GM21619 (cell line): Measurements from ENCODE around the gene ADAP1.

ENCODE experiments used
- ATAC-seq: cut with Tn5 transposase; IDR thresholded peaks from one replicate; pipeline ENCODE4 v1.9.1; 2021; ENCODE audit not compliant: unreplicated experiment

ADAP1 gene

DNA sequence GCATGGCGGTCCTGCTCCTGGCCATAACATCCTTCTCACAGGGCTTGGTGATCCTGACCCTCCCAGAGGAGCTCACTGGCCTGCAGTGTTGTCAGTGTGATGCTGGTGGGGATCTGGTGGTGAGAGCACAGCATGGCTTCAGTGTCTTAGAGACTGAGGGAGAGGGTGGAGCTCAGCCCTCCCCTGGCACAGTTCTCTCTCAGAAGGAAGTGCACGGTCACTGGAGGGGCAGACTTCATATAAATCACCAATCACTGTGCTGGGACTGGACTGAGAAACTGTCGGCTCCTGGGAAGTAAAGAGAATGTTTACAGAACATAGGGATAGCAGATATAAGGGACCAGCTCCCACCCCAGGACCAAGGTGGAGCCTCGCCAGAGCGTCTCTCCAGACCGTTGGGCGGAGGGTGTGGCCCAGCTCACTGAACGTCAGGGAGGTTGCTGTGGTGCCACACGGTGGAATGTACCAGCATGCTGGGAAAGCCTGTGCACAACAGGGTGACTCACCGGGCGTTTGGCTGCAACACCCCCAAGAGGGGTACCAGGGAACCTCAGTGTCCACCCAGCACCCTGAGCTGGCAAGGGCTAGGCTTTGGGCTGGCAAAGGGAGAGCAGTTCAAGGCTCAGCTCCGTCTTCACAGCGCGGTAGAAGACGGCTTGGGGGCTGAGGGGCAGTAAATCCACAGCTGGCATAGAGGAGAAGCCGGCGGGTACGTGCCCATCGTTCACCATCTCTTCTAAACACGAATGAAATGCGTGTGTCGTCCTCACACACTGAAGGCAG, 86.9 kb downstream of the ADAP1 start:
- ATAC-seq = no peak

DNA sequence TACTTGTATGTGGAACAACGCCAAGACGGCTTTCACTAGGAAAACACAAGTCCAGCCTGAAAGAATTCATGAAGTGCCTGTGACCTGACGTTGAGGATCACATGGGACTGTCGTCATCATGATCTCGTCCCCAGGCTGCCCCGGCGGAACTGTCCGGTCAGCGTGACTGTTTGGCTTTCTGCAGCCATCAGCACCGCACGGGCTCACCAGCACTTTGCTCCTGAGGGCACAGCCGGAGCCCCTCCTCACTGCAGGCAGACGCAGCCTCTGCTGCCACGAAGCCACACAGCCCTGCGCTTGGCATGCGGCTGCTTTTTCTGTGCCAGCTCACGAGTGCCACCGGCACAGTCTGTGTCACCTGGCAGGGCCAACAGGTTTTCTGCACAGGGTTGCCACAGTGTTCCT, 87.5 kb downstream of the ADAP1 start:
- no peak for ATAC-seq

DNA sequence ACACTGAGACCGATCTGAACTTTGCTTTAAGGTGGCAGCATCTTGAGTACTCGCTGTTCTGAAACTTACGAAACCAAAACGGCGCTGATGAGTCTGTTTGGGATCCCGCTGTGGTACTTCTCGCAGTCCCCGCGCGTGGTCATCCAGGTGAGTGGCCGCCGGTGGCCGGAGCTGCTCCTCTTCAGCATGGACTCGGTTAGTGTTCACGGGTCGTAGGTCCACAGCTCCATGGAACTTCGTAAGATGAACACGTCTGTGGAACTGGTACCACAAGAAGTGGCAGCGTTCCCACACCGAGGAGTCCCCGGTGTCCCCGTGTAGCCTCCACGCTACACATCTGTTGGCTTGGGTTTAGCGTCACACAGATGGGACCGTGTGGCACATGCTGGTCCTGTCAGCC, 88.6 kb downstream of the ADAP1 start:
- ATAC-seq = no peak

DNA sequence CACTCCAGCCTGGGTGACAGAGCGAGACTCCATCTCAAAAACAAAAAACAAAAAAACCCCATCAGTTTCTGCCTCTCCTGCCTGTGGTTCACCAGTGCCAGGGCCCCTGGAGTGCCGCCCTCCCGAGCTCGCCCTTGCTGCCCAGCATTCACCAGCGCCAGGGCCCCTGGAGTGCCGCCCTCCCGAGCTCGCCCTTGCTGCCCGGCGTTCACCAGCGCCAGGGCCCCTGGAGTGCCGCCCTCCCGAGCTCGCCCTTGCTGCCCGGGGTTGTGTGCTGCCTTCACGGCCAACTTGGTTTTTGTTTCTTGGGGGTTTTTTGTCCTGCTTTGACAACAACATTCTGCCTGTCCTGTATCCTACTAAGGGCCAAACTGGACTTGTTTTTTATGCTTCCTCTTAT, 91.4 kb downstream of the ADAP1 start:
- no peak for ATAC-seq

DNA sequence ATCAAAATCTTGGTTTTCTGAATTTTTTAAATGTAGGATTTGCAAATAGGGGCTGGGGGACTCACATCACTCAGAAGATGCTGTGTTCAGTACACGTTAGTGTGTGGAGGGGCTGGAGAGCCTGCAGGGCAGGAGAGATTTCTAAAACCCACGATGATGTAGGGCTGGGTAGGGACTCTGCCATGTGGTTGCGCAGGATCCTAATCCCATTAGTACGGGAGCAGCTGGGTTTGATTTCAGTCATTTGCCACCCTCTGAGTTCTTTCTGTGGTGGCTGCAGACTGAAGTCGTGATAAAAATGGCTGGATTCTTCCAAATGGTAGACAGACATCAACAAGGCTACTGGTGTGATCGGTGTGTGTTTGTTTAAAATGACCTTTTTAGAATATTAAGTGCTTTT, 92.3 kb downstream of the ADAP1 start:
- no peak for ATAC-seq

DNA sequence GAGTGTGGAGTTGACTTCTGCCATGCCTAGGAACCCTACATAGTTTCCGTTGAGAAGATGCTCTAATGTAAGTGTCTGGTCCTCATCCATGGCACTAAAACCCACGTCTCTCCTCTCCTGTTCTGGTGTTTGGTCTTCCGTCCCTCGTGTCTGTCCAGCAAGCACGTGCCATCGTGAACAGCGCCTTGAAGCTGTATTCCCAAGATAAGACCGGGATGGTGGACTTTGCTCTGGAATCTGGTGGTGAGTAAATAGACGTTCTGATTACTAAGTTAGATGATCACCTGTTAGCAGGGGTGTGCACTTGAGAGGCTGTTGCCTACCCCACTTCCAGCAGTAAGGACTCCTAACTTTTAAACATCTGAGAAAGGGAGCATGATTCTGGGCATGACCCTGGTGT, 93.3 kb downstream of the ADAP1 start:
- no peak for ATAC-seq

DNA sequence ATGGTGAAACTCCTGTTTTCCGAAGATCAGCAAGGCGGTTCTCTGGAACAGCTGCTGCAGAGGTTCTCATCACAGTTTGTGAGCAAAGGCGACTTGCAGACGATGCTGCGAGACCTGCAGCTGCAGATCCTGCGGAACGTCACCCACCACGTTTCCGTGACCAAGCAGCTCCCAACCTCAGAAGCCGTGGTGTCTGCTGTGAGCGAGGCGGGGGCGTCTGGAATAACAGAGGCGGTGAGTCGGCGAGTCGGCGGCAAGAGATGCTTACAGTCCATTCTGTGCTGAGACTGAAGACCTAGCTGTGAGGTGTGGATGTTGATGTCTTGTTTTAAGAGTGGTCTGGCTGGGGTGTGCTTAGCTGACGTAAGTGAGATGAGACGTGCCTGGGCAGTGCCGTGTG, 94.3 kb downstream of the ADAP1 start:
- ATAC-seq = no peak

DNA sequence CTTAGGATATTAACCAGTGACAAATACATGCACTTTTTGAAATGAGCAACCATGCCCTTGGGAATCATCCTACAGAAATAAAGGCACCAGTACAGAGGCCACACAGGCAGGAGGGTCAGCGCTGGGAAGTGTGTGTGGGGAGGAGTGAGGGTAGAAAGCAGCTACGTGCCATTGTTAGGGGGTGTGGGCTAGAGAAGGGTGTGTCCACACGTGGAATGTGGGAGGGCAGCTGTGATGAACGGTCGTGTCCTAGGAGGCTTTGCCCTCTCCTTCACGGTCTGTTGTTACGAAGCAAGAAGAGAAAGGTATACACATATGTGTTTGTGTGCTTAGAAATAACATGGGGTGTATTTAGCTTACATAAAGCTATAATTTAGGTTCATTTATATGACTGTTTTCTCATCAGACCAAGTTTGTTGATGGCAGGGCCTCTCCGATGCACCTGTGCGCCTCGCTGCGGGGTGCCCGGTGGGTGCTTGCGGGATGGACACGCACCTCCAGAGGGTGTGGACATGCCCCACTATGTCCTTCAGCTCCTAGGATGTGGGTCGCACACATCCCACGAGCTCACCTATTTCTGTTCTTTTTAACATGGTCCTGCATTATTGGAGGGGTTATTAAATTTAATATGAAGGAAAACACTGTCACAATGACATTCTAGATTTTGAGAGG, 95.0 kb downstream of the ADAP1 start:
- no peak for ATAC-seq

DNA sequence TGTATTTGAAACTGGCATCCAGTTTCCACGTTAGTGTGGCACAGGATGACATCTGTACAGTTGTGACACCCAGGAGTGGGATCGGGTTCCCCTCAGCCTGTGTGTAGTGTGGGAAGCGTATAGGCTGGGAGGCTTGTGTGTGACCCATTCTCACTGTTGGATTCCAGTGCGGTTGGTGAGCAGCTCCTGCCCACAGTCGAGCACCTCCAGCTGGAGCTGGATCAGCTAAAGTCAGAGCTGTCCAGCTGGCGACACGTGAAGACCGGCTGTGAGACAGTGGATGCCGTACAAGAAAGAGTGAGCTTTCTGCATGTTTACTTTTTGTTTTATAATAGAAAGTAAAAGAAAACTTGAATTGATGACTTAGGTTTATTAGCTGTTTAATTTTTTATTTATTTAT, 96.8 kb downstream of the ADAP1 start:
- ATAC-seq = no peak

DNA sequence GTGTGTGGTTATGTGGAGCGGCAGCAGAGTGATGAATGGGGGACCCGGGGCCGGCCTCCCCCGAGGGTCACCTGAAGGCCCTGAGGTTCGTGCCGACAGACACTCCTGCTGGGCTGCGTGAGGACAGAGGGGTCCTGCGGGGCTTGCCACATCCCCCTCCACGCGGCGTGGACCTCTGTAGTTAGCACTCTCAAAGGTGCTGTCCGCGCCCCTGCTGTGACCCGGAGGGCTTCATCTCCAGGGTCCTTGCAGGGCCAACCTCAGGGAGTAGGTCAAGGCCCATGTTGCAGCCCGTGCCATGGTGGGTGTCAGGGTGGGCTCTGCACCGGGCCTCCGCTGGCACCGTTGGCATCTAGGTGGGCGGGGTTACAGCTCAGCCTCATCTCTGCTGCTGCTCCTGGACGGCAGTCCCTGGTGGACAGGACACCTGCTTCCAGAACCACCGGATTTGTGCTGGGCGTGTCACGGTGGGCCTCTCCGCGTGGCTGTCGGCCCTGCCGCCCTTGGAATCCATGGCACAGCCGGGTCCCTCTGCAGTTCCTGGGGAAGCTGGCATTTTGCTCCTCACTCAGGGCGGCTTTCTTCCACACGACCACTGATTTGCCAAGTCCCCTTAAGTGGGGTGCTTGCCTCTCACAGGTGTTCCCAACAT, 97.9 kb downstream of the ADAP1 start:
- no peak for ATAC-seq

DNA sequence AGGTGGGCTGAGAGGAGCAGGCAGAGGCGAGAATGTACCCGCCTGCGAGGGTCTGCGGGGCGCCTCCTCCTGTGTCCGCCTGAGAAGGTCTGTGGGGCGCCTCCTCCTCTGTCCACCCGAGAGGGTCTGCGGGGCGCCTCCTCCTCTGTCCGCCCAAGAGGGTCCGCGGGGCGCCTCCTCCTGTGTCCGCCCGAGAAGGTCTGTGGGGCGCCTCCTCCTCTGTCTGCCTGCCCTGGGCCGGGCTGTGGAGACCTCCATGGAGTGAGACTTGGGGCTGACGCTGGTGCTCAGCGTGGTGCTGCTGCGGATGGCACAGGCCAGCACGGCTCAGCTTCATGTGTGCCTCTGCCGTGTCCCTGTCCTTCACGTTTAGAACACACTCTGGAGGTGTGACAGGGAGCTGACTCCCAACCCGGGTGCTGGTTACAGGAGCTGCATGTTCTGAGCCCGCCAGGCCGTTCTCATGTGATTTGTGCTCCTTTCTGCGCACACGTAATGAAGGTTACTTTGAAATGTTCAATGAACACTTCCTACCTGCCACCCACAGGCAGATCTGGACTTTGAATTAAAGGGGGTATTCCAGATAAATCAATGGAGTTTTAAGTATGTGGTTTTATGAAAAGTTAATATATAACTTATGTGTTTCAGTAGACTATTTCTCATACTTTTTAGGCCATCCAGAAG, 98.7 kb downstream of the ADAP1 start:
- ATAC-seq = no peak

DNA sequence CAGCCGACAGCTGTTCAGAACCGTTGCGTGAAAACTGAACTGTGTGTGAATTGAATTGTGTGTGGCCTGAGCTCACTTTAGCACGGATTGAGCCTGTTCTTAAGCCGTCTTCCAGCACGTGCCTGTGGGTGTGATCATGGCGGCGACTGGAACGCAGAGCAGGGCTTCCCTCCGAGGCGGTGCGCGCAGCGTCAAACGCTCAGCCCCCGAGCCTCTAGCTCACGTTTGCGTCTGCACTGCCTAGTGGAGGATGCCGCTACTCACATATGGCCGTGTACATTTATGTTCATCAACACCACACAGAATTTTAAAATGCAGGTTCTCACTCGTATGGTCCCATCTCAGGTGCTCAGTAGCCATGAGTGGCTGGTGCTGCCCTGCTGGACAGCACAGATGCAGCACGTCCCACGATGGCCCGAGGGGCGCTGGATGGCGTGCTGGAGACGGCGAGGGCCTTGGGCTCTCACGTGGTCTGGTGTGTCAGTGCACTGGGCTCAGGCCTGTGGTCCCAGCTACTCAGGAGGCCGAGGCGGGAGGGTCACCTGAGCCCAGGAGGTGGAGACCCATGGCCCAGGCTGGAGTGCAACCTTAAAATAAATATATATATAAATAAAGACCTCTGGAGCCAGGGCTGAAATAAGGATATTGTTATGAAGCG, 100.2 kb downstream of the ADAP1 start:
- no peak for ATAC-seq

DNA sequence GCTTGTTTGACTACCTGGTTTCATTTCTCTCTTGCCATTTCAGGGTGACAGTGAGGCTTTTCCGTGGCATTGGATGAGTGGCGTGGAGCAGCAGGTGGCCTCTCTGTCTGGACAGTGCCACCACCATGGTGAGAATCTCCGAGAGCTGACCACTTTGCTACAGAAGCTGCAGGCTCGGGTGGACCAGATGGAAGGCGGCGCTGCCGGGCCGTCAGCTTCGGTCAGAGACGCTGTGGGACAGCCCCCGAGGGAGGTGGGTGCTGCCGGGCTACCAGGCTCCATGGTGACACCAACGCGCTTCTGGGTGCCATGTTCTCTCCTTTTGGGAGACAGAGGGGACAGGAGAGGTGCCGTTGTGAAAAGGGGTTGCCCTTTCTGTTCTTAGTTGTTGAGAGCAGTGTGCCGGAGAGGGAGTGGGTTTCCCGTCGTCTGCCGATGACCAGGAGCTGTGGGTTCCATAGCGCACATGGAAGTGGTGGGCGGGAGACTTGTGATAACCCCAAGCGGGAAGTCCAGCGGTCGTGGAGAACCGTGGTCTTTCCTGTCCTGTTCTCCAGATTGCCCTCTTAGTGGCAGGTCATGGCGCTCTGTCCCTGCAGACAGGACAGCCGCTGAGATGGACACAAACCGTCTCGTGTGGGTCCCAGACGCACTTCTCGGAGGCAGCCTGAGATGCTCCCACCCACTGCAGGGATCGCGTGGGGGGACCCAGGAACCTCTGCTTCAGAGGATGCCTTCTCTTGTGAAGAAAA, 100.9 kb downstream of the ADAP1 start:
- ATAC-seq = no peak

DNA sequence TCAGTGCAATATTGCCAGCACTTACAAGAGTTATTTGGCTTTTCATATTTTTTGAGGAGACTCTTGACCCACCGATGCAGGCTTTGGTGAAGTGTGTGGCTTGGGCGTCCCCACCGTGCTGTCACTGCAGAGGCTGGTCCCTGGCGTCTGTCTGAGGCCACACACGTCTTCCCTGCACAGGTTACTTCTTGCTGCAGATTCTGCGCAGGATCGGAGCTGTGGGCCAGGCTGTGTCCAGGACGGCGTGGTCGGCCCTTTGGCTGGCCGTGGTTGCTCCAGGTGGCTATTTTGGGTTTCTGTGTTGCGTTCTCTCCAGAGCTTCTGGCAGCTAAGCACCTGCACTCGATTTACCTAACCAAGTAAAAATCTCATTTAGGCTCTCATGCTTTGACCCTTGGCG, 103.3 kb downstream of the ADAP1 start:
- ATAC-seq = no peak

DNA sequence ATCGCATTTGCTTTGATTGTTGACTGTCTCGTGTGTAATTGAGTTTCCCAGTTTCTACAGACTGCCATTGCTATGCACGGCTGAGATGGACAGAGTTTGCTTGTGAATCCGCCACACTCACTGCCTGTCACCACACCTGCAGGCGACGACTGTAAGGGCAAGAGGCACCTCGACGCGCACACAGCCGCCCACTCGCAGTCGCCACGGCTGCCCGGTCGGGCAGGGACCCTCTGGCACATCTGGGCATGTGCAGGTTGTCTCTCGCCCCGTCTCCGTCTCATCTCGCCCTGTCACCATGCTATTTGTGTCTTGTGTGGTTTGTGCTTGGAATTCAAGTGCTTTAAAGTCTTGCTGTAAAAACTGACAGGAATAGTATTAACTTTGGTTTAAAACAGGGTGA, 104.7 kb downstream of the ADAP1 start:
- ATAC-seq = no peak

DNA sequence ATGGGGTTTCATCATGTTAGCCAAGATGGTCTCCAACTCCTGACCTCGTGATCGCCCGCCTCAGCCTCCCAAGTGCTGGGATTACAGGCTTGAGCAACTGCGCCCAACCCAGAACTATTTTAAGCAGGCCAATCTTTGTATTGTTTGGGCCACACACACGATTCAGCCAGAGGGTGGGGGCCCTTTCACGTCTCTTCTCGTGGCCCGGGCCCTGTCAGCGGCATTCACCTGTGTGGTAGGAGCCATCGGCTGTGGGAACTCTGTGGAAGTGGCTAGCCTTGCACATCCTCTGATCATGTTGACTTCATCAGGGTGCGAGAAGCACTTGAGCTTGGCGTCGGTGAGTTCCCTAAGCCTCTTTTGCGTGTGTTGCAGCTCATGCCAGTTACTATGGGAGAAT, 105.3 kb downstream of the ADAP1 start:
- ATAC-seq = no peak
